Lower leg skin (tissue), 4 donors: ENCODE measurements around the gene GALNT14. TPM values are rescaled to one million over a fixed set of nuclear protein-coding genes. Genes with fewer than 3 reads are reported as not detected.

Experiments
- DNase-seq, 2 donors: peaks; one replicate each; pipeline ENCODE4 v3.0.0-alpha.2; 2019; ENCODE audit warnings: low spot score in 2 of 2
- H3K4me3 ChIP-seq: fragments of 200-600 bp; sonication (generic); 2 replicates; pipeline ENCODE4 v1.5.1; 2017; ENCODE audit warnings: mild to moderate bottlenecking, low read depth; ENCODE audit not compliant: poor library complexity, severe bottlenecking
- CTCF ChIP-seq, 3 donors: fragments of 450-650 bp; IDR thresholded peaks; one replicate each; pipeline ENCODE4 v1.5.1; 2016; ENCODE audit warnings: antibody characterized with exemption in 3 of 3, mild to moderate bottlenecking in 3 of 3, moderate library complexity in 2 of 3
- POLR2A ChIP-seq, 2 donors: fragments of 450-650 bp; IDR thresholded peaks; one replicate each; pipeline ENCODE4 v1.6.1; 2016 to 2017; ENCODE audit warnings: antibody characterized with exemption in 2 of 2, mild to moderate bottlenecking in 1 of 2, moderate library complexity in 1 of 2
- WGBS, 2 donors: methylation state at CpG; one replicate each; pipeline ENCODE4 v1.1.5; 2018; 5-methylcytosine and 5-hydroxymethylcytosine counted together
- intact Hi-C: fragments of 100-400 bp; cut with DNase I; formaldehyde crosslinking; loops from one replicate; pipeline ENCODE4 v1.15.0; 2023; ENCODE audit warnings: low total_unique reads
- total RNA-seq, 4 donors: library from RNA; depleted of rRNA; stranded (reverse); fragments of >200 nt; gene quantifications; one replicate each; pipeline ENCODE4 v1.1.0, GENCODE V29; 2016

GALNT14 gene
- total RNA-seq, 4 donors from 2014 or later = 2.5 to 6.2 (median 4.0) TPM

- intact Hi-C loops = no loop called here
- no peak overlapping the region for H3K4me3 ChIP-seq
- DNase-seq = no peak
- TF ChIP-seq CTCF (IDR thresholded peaks at IDR 0.05) (no peak), POLR2A (IDR thresholded peaks at IDR 0.05) (no peak)
- 84 to 85% methylated on average over 2 of the region's 2 CpGs for WGBS, 2 donors
Measured at GRCh38 chr2:30872797-30873196, 265.4 kb downstream of the GALNT14 start.

- intact Hi-C loops = no loop called here
- DNase-seq = no peak
- 12 to 22% methylated on average over 6 of the region's 6 CpGs for WGBS, 2 donors
- H3K4me3 ChIP-seq = no peak overlapping the region
- no peak for TF ChIP-seq POLR2A (IDR thresholded peaks at IDR 0.05)
Measured at GRCh38 chr2:30871980-30872789, 266.1 kb downstream of the GALNT14 start.

GRCh38 chr2:30871440-30871839, 266.8 kb downstream of the GALNT14 start:
- 41 to 42% methylated on average over 3 of the region's 3 CpGs for WGBS, 2 donors
- DNase-seq = no peak
- H3K4me3 ChIP-seq = no peak overlapping the region
- intact Hi-C loops = no loop called here
- TF ChIP-seq POLR2A (IDR thresholded peaks at IDR 0.05) (no peak), CTCF (IDR thresholded peaks at IDR 0.05) (no peak)

- intact Hi-C loops = no loop called here
- WGBS, 2 donors = 91 to 97% methylated on average over 1 of the region's 1 CpG
- no peak for TF ChIP-seq CTCF (IDR thresholded peaks at IDR 0.05)
- TF ChIP-seq POLR2A (IDR thresholded peaks at IDR 0.05) = no peak
- no peak for DNase-seq
- no peak overlapping the region for H3K4me3 ChIP-seq
Measured at GRCh38 chr2:30869988-30870387, 268.3 kb downstream of the GALNT14 start.

GRCh38 chr2:30867385-30867784, 270.9 kb downstream of the GALNT14 start:
- no peak for DNase-seq
- WGBS, 2 donors = 55 to 67% methylated on average over 4 of the region's 4 CpGs
- intact Hi-C loops = no loop called here
- TF ChIP-seq POLR2A (IDR thresholded peaks at IDR 0.05) (no peak), CTCF (IDR thresholded peaks at IDR 0.05) (no peak)
- no peak overlapping the region for H3K4me3 ChIP-seq

GRCh38 chr2:30866974-30867373, 271.3 kb downstream of the GALNT14 start:
- TF ChIP-seq CTCF (IDR thresholded peaks at IDR 0.05) = no peak
- TF ChIP-seq POLR2A (IDR thresholded peaks at IDR 0.05) = no peak
- WGBS, 2 donors = 77 to 79% methylated on average over 5 of the region's 5 CpGs
- DNase-seq = no peak
- no peak overlapping the region for H3K4me3 ChIP-seq
- intact Hi-C loops = no loop called here
